IPS-18c (cell line): Measurements from ENCODE around the gene HAND2.
A peak's percentile ranks its signal among the peaks of the same experiment; 100 is the strongest.

Experiments
- H3K4me3 ChIP-seq: 2 replicates; pipeline ENCODE4 v1.7.0; 2013; ENCODE audit warnings: low read depth, mild to moderate bottlenecking, low read length, moderate library complexity; ENCODE audit not compliant: insufficient read depth
- H3K9me3 ChIP-seq: one replicate; pipeline ENCODE4 v1.6.1; 2013; ENCODE audit warnings: mild to moderate bottlenecking, low read length, moderate library complexity; ENCODE audit not compliant: control insufficient read depth, insufficient read depth

HAND2 gene

GRCh38 chr4:173538909-173539445 is 8.9 kb upstream of the HAND2 start:
- Histone ChIP-seq H3K4me3 (peak overlapping the region; percentile 37; the same call in 1 of the 2 replicates), H3K9me3 (no peaks in the 10 kb centered on the region)

GRCh38 chr4:173538148-173538908 is 8.3 kb upstream of the HAND2 start:
- H3K4me3 ChIP-seq, result peak overlapping the region; percentile 37; the same call in 1 of the 2 replicates
- no peaks in the 10 kb centered on the region for H3K9me3 ChIP-seq

GRCh38 chr4:173537613-173538147 is 7.7 kb upstream of the HAND2 start:
- Histone ChIP-seq H3K4me3 (peak overlapping the region; percentile 37; the same call in 1 of the 2 replicates), H3K9me3 (no peaks in the 10 kb centered on the region)

DNA sequence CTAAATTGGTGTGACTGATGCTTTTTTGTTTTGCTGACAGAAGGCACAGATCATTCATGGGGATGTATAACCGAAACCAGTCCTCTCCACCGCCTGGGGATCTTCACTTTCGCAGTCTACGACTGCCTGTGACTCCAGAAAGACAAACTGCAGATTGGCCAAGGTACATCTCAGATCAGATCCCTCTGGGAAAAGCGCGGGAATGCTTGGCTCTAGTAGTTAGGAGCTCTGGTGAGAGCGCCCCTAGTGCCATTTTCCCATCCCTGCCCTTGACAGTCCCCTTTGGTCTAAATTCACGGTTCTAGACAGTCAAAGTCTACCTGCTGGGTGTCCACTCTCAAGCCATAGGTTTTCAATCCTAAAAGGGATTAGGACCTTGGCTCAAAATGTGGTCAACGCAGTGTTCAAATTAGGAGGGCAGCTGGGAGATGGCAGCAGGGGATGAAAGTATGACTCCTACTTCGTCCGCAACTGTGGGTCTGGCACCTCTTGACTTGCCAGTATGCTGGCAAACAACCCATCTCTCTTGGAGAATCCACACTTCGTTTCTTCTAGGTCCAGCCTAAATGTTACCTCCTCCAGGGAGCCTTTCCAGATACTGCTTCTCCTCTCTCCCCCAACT is 6.9 kb upstream of the HAND2 start:
- Histone ChIP-seq H3K4me3 (no peak overlapping the region), H3K9me3 (no peaks in the 10 kb centered on the region)

DNA sequence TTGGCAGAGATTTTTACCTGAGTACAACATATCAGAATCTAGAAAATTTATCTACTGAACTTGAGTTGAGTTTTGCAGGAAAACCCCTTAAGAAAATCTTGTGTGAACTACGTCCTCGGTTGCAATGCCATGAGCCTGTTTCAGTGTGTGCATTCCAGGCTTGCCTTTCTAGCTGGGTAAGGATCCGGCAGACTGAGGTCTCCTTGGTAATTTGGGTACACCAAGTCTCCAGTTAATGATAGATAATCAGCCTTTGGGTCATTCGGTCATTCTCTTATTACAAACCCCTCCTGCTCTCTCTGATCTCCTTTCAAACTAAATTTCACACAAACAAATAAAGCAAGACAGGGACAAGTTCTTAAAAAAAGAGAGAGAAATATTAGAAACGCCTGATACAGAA is 5.9 kb upstream of the HAND2 start:
- Histone ChIP-seq H3K4me3 (no peak overlapping the region), H3K9me3 (no peaks in the 10 kb centered on the region)

DNA sequence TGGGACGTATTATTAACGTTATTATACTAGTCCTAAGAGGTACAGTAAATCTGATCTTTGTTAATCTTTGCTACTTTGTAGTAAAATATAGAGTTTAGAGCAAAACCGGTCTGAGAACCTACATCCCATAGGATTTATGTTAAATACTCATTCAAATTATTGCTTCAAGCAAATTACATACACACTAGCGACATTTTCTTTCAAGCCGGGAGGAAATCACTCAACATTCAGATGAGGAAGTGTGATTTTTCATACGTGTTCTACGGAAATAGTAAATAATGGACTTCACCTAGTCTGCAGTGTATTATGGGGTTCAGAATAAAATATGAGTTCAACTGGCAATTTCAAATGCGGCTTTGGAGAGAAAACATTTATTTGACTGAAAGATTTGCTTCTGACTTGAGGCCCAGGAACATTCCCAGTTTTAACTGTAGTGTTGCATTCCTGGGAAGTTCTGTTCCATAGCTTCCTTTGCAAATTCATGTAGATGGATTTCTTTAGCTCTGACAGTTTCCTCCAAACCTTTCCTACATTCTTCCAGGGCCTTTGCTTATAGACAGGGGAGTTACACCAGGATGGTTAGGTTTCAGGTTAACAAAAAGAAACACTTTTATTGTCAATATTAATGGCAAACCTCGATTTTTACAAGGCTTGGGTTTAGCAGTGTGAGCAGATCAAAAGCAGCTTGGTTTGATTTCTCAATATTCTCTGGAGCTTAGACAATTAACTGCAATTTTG is 5.3 kb upstream of the HAND2 start:
- no peak overlapping the region for H3K4me3 ChIP-seq
- H3K9me3 ChIP-seq, result peaks cover 2% of the 10 kb centered on the region

GRCh38 chr4:173534434-173534833 is 4.4 kb upstream of the HAND2 start:
- H3K4me3 ChIP-seq, result no peak overlapping the region
- peaks cover 2% of the 10 kb centered on the region for H3K9me3 ChIP-seq

DNA sequence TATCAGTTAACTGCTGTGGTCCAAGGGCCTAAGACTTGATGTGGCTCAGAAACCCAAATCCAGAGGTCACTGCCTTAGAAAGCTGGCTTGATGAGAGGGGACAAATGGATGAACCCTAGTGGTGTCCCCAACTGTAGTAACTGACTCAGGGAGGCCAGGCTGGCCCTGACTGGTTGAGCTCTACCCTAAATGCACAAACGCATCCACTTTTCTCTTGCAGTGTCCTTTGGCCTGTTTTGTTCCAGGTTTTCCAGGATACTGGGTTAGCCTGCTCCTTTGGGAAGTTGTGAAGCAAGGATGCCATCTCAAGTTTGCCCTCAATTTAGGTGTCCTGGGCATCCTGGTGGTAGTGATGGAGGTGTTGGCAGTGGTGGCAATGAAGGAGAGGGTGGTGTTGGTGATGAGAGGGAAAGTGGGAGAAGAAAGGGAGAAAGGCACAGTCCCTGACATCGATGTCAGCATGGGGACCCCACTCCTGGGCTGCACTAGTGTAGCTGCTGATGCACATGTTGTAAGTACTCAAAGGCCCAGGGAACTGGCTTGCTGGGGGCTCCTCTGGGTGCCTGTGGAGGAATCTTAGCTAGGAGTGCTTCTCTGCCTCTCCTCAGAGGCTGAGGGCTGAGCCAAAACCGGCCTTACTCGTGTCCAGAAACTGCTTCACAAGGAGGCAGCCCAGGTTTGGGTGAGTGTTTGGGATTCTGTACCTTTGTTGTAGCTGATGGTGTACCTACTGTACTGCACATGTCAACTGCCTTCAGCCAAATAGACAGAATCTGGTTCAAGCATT is 2.9 kb upstream of the HAND2 start:
- H3K9me3 ChIP-seq, result peaks cover 2% of the 10 kb centered on the region
- H3K4me3 ChIP-seq, result no peak overlapping the region

DNA sequence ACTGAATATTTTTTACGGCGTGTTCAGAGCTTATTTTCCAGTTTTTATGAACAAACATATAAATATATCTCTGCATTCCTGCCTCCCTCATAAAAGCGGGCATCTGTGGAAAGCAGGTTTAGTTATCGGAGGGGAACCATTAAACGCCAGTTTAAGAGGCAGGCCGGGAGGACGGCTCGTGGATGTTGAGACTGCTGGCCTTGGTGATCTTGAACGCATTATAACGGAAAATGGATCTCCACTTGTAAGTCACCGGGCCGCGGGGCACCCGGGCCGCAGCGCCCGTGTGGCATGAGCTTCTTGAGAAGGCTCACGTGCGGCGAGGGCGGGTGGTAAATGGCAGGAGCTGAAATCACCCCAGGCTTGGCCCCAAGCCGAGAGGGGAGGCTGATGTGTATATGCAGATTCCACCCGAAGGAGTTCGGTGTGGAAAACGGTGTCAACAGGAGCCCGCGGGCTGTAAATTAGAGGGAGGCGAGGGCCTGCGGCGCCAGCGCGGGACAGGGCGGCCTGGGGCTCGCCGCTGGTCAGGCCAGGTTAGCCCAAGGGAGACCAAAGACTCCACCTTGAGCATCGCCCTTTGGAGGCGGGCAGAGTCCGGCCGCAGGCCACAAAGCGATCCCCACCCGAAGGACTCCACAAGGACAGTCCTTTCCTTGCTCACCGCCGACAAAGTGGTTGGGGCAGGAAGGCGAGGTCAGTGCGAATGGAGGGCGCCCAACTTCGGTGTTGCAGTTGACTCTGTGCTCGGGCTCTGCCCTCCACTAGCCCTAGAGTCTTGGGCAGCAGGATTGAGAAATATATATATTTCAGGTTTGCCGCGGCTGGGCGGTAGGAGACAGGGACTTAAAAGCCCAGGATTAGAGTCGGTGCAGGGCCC is 1.3 kb upstream of the HAND2 start:
- Histone ChIP-seq H3K4me3 (no peak overlapping the region), H3K9me3 (peaks cover 2% of the 10 kb centered on the region)

DNA sequence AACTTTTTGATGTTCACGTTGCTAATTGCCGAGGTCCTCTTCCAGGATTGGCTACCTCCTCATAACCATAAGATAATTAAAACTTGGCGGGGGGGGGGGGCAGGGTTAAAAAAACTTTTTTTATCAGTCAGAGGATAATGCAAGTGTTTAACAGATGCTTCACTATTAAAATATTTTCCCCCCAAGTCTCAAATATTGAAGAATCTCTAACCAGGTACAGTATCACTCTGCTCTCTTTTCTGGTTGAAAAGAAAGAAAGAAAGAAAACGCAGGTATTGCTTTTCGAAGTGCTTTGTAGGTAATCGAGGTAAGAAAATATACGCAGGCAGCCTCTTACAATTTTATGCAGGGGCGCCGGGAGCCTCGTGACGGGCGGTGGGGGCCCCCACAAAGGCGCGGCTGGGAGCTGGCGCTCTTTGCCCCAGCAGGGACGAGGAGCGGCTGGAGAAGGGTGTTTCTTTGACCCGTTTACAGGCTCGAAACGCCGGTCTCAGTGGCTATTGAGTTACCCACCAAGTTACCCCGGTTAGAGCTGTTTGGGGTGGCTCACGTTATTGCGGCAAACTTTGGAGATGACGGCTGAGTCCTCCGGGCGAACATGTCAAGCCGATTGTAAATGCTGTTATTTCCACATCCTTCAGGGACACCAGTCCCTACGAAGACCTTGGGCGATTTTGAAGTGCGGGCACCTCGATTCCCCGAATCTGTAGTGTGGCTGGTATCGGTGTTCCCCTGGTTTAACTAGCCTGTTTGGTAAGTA is 477 bp upstream of the HAND2 start:
- Histone ChIP-seq H3K9me3 (peaks cover 2% of the 10 kb centered on the region), H3K4me3 (peak overlapping the region; percentile 38; the same call in 1 of the 2 replicates)

- Histone ChIP-seq H3K9me3 (peaks cover 2% of the 10 kb centered on the region), H3K4me3 (peak overlapping the region; percentile 31; the same call in 1 of the 2 replicates)
Observed at GRCh38 chr4:173528378-173529321, 1.4 kb downstream of the HAND2 start.

- no peak overlapping the region for H3K4me3 ChIP-seq
Observed at GRCh38 chr4:173527103-173527891, 2.7 kb downstream of the HAND2 start.

DNA sequence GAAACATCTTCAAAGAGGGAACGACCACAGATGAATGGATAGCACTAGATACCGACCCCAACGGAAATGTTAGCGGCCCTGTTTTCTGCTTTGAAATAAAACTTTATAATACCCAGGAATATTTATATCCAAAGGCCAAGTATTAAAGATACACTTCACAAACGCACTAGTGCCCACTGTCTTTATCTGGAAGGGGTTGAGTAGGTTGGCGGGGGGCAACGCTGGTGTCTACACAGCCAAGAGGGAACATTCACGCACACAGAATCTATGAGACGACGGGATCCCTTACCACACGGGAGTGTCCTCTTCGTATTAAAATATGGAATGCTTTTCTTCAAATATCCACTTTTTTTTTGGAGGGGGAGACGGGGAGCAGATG is 3.3 kb downstream of the HAND2 start:
- Histone ChIP-seq H3K4me3 (no peak overlapping the region), H3K9me3 (peaks cover 2% of the 10 kb centered on the region)

More at GRCh38 chr4:173527103-173527891, 2.7 kb downstream of the HAND2 start:
- H3K9me3 ChIP-seq, result peaks cover 2% of the 10 kb centered on the region

DNA sequence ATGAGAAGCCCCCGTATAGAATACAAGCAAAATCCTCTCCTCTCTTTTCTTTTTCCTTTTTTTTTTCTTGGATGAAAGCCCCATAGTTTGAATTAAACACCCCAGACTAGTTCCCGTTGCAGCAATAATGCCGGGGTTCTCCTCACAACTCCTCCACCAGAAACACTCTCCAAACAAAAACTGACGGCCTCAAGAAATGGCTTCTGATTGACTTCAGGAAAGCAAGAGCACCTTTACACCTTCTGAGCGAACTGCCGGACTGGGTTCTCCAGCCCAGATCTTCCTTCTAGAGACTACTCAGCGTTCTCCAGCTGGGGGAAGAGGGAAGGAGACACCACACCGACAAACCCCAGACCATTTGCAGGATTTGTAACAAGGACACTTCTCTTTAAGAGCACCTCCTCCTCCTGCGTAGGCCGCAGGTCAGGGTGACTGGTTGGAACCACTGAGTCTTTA is 4.0 kb downstream of the HAND2 start:
- Histone ChIP-seq H3K9me3 (peaks cover 2% of the 10 kb centered on the region), H3K4me3 (no peak overlapping the region)
